Measurements from ENCODE around the gene NEUROD6.

Gene NEUROD6

GRCh38 chr7:31371621-31372020 is 31.1 kb upstream of the NEUROD6 start:
- no peak for TF ChIP-seq KLF16 (tag by site-specific recombination; IDR thresholded peaks at IDR 0.05)
- Histone ChIP-seq H3K27ac (ENCODE audit: extremely low read depth, low read depth, low read length) (no peak overlapping the region), H3K4me3 (ENCODE audit: low read depth, low read length) (no peak overlapping the region), H3K9me3 (ENCODE audit: control insufficient read depth, insufficient read depth, low read depth, low read length) (no peaks in the 10 kb centered on the region), H3K36me3 (ENCODE audit: control insufficient read depth in 2 of 2, insufficient read depth in 1 of 2, low read length in 2 of 2) (no peaks in the 10 kb centered on the region), H3K4me1 (ENCODE audit: control insufficient read depth, insufficient read depth, low read length) (no peaks in the 10 kb centered on the region)
- POLR2A ChIA-PET = no interaction called here
- CTCF ChIA-PET = interaction anchor here (1.1 to 3.5 kb wide), 7 partner anchors 11 to 366 kb away, joined by 4 to 37 read pairs (median 11); no protein-coding TSS in a partner anchor

- no peak for TF ChIP-seq ZNF510 (tag by site-specific recombination; IDR thresholded peaks at IDR 0.05; ENCODE audit: insufficient replicate concordance)
- TF ChIP-seq ZNF138 (tag by site-specific recombination; IDR thresholded peaks at IDR 0.05; ENCODE audit: borderline replicate concordance) = no peak
- TF ChIP-seq ZBTB10 (tag by site-specific recombination; IDR thresholded peaks at IDR 0.05) = no peak
- no peak for TF ChIP-seq KLF16 (tag by site-specific recombination; IDR thresholded peaks at IDR 0.05)
- TF ChIP-seq ZNF600 (tag by site-specific recombination; IDR thresholded peaks at IDR 0.05) = no peak
- no peak for TF ChIP-seq ZSCAN18 (tag by site-specific recombination; IDR thresholded peaks at IDR 0.05)
- TF ChIP-seq TCF7L2 (IDR thresholded peaks at IDR 0.05; ENCODE audit: borderline replicate concordance, low read depth, low read length) = no peak
- TF ChIP-seq PRDM10 (tag by site-specific recombination; IDR thresholded peaks at IDR 0.05) = no peak
- TF ChIP-seq ZNF24 (tag by site-specific recombination; IDR thresholded peaks at IDR 0.05) = no peak
- TF ChIP-seq ZBTB26 (tag by site-specific recombination; optimal IDR thresholded peaks at IDR 0.05) = no peak
- TF ChIP-seq ZNF26 (tag by site-specific recombination; IDR thresholded peaks at IDR 0.05) = no peak
- TF ChIP-seq ZNF549 (tag by site-specific recombination; IDR thresholded peaks at IDR 0.05) = no peak
- no peak for TF ChIP-seq ZNF843 (tag by site-specific recombination; IDR thresholded peaks at IDR 0.05)
- TF ChIP-seq ZNF398 (tag by site-specific recombination; IDR thresholded peaks at IDR 0.05) = no peak
- no peak for TF ChIP-seq IKZF3 (tag by site-specific recombination; IDR thresholded peaks at IDR 0.05)
- no peak for TF ChIP-seq TSHZ1 (tag by site-specific recombination; IDR thresholded peaks at IDR 0.05; ENCODE audit: borderline replicate concordance)
- TF ChIP-seq MEIS1 (CRISPR knock-in tag; IDR thresholded peaks at IDR 0.05; ENCODE audit: borderline replicate concordance) = no peak
- POLR2A ChIA-PET = no interaction called here
- no peaks in the 10 kb centered on the region for H3K36me3 ChIP-seq (ENCODE audit: control insufficient read depth in 2 of 2, insufficient read depth in 1 of 2, low read length in 2 of 2)
- H3K27ac ChIP-seq (ENCODE audit: extremely low read depth, low read depth, low read length) = no peak overlapping the region
- H3K4me3 ChIP-seq (ENCODE audit: low read depth, low read length) = no peak overlapping the region
- CTCF ChIA-PET = interaction anchor here (0.6 to 1.3 kb wide), 7 partner anchors 23 to 1574 kb away, joined by 3 to 4 read pairs (median 4); no protein-coding TSS in a partner anchor
- no peaks in the 10 kb centered on the region for H3K9me3 ChIP-seq (ENCODE audit: control insufficient read depth, insufficient read depth, low read depth, low read length)
- H3K4me1 ChIP-seq (ENCODE audit: control insufficient read depth, insufficient read depth, low read length) = no peaks in the 10 kb centered on the region
Observed at GRCh38 chr7:31370609-31371008, 30.1 kb upstream of the NEUROD6 start.
